CD1c-positive myeloid dendritic cell (primary cell): ENCODE data around the gene IFIT2.
A peak's percentile ranks its signal among the peaks of the same experiment; 100 is the strongest.

Source experiments
- DNase-seq: peaks from one replicate; pipeline ENCODE4 v3.0.0-alpha.2; 2016; ENCODE audit errors: extremely low spot score

IFIT2 gene

DNA sequence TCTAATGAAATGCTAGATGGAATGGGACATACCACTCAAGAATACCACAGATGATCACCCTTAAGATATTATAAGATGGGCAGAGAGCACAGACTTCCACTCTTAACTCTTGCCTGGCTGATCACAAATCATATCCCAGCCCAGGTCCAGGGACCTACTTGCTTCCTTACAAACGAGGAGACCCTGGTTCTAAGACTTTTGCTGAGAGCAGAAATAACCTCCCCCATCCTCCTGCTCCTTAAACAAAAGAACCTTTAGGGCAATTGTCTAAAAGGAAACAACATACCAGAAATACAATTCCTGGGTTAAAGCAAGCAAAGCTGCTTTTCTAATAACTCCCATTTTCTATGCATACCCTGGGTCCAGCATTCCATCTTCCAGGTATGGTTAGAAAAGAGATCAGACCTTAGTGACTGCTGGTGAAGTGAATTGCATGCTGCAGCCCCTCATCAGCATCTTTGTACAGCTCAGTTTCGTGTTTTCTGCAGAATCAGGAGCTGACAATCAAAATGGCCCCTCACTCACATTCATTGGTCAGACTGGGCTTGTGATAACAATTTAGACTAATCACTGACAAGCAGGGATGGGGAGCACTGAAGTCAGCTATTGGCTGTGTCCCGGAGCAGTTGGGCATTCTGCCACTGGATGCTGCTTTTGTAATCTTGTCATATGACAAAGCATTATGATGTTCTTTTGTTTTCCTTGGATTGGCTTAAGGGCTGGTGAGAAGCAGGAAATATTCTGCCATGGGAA is 40.5 kb downstream of the IFIT2 start:
- DNase-seq, result no peak

DNA sequence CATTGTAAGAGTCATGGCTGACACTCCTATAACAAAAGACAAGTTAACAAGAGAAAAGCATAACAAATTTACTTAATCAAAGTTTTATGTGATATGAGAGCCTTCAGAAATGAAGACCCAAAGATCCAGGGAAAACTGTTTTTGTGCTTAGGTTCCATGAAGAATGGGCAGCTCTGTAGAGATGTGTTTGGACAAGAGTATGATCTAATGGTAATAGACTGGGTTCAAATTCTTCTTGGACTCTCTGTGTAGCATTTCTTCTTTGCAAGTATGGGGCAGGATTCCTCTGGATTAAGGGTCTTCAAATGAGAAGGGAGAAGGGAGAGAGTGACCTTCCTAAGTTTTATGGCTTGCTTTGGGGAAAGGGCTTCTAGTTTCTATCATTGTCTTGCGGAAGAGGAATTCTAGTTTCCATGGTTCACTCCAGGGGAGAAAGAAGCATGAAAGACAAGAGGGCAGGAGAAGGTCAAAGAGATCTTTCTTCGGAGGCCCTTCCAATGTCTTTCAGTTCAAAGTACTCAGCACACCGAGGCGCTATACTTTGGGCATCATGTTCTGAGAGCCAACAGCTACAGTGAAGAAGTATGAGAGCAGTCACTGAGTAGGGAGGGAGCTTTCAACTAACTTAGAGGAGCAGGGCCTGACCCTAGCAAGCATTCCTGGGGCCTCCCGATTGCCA is 41.4 kb downstream of the IFIT2 start:
- DNase-seq, result no peak

DNA sequence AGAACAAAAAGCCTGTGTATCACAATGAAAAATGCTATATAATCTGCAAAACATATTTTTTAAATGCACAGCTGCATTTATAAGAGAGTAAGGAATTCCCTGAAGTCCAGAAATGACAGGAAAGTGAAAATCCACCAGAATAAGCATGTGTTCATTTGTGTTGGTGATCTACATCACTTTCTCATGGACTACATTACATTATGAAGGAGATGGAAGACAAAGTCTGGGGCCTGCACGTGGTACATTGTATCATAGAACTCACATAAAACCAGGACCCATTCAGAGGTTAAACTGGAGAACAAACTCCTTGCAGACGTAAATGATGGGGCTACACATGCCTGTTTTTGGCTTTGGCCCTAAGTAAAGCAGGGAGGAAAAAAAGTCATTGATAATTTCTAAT is 42.3 kb downstream of the IFIT2 start:
- DNase-seq, result no peak

DNA sequence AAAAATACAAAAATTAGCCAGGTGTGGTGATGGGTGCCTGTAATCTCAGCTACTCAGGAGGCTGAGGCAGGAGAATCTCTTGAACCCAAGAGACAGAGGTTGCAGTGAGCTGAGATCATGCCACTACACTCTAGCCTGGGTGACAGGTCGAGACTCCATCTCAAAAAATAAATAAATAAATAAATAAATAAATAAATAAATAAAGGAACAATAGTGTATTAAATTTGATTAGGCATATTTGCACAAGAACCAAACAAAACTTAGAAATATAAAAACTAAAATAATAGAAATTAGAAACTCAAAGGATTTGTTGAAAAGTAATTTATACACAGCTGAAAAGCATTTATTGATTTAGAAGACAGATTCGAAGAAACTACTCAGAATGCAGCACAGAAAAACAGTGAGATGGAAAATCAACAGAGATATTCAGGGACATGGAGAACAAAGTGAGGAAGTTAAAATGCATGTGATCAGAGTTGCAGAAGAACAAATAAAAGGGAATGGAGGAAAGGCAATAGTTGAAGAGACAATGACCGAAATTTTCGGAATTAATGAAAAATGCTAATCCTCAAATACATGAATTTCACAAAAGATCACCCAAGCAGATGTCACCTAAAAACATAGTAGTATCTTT is 43.6 kb downstream of the IFIT2 start:
- DNase-seq, result no peak

DNA sequence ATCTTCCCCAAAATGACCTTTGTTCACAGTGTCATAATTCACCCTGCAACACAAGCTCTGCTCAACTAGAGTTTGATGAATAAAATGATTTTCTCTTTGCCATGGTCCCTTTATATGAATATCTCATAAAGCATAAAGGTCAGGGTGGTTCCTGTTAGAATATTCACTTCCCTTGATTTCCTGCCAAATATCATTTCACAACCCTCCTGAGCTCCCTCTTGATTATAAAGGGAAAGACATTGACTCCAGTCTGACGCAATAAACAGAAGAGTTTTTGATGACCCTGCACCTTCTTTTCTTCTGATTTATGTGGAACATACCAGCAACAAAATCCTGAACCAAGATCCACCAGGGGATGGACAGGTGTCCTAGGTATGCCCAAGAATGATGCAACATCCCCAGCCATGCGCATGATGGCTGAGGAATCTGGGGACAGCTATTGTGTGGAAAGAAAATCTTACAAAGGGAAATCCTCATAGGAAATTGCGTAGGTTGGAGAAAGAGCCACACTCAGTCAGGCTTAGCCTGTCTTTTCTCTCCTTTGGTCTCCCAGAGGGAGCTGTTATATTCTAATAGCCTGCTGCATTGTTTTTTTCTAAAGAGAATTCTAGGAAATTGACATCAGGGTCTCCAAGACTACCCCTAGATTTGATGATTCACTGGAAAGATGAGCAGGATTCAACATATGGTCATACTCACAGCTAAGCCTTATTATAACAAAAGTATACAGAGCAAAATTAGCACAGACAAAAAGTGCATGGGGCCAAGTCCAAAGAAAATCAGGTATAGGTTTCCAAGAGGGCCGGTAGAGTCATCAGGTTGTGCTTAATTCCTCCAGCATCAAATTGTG is 44.8 kb downstream of the IFIT2 start:
- peak; percentile 81 for DNase-seq

DNA sequence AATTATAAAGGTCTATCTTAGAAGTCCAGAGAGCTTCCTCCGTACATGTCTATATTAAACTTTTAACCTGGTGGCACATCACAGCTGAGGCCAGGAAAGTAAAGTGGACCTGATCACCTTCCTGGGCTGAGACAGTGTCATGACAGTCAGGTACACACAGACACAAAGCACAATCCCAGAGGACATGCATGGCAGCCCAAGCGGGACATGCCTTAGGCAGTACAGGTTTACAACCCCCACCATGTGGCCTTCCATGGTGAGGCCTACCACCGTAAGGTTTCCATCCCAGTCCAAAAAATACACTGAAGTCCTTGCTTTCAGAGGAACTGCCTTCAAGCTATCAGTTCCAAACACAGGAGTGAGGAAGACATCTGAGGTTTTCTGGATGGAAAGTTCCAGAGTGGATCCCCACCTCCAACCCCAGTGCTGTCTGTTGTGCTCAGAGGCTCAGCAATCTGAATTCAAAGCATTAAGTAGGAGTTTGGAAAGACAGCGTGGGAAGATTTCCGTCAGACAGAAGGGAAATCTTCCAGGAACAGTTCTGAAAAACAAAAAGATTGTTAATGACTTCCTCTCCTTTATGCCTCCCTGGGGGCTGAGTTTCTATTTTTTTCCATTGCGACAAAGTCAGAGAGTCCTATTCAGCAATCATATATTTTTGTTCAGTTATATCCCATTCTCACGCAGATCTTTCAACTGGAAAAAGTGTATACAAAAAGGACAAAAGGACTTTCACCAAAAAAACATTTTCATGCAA is 46.0 kb downstream of the IFIT2 start:
- peak; percentile 31 for DNase-seq

DNA sequence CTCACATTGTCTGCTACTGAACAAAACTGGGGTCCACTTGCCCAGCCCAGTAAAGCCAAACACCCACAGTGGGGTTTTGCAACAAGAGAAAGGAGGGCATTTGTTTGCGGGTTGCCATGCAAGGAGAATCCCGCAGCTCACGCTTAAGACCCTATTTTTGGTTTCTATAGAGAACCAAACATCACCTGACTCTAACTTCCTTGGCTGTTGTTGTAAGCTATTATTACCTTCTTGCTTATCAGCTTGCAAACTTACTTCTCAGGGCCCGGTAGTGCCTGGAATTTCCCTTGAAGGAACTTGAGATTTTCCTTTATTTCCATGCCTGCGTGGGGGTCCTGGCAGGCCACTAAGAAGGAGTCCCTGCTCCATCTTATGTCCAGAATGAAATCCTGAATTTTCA is 46.6 kb downstream of the IFIT2 start:
- DNase-seq, result peak; percentile 20

DNA sequence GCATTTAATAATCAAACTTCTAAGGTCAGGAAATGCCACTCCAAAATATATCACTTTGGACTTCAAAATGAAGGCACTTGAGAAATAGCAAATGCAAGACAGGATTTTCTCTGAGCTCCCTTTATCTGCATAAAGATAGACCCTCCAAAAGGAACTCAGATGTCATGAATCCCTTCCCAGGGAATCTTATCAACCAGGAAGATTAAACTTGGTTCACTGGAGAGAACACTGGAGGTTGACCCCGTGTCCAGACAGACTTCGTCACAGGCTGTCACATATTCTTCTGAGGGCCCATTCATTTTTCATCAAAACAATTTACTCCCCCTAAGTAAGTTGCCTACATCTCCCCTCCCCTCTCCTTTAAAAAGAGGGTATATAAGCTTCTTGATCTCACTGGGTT is 47.1 kb downstream of the IFIT2 start:
- no peak for DNase-seq

DNA sequence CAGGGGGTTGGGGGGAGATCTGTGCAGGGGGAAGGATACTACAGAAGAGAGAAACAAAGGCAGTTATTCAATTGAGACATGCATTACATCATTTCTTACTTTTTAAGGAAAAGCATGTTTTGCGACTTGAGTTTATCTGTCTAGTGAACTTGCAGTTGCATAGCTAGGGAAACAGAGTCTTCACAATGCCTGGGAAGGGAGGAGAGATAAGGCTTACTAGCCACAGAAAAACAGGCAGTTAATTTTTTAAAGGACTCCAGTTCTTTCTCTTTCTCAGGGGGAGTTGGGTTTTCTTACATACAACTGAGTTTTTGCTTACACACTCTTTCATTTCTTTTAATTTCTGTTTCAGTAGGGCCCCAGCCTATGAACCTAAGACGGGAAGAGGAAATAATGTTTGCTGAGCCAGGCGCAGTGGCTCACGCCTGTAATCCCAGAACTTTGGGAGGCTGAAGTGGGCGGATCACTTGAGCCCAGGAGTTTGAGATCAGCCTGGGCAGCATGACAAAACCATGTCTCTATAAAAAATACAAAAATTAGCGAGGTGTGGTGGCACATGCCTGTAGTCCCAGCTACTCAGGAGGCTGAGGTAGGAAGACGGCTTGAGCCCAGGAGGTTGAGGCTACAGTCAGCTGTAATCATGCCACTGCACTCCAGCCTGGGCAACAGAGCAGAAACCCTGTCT is 48.9 kb downstream of the IFIT2 start:
- peak; percentile 22 for DNase-seq

DNA sequence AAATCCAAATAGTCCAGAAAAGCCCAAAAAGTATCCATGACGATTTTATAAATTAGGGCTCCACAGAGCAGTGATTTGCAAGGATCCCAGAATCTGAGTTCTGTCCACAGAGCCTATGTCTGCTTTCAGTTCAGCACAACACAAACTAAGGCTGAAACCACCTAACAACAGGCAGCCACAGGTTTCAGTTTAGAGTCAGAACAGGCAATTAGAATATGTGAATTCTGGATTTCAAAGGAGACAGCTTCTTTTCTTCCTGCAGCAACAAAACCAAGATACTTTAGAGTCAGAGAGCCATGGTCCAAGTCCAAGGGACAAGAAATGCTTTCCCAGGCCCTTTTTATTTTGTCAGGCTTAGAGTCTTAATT is 49.5 kb downstream of the IFIT2 start:
- no peak for DNase-seq

DNA sequence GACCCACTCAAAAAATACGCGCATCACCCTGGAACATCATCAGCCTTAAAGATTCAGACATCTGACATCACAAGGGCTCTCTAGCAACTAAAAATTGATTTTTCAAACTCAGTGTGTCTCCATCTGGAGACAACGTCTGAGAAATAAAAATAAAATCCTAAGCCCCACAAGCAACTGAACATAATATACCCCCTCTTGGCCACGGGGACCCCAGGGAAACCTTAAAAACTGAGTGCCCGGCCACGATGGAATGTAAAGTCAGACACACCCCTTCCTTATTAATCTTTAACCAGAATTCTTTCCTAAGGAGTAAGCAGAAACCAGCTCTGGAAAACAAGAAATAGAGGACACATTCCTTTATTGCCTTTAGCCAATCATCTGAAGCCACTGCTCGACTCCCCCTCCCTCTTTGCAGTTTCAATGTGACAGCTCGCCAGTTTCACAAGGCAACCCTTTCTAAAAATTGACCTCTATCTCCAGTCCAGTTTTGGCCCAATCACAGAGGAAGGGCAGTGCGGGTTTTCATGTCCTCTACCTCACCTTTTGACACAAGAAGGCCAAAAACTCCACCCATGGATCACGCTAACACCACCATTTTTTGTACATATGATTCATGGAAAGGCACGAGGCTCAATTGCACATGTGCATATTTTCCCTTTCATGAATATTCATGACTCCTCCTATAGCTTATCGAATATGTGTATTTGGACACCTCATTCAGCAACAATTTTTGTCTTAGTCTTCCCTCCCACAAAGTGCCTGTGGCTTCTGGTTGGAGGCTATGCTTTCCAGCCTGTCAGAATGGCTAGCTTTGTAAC is 50.1 kb downstream of the IFIT2 start:
- no peak for DNase-seq

DNA sequence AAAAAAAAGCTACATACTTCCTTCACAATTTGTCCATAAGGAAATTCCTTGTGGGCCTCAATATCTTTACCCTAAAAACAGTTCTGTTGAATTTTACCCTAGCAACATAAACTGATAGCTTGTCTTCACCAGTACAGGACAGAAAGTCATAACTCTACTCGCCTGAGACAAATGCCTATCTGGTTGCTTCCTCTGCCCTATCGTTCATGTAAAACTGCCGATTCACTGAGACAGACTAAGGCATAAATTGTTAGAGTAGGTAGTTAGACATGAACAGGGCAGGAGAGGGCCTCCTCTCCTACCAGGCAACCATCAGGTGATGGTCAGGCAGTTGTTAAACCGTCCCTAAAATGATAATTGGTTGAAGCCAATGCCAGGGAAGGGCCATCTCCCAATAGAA is 51.0 kb downstream of the IFIT2 start:
- no peak for DNase-seq

DNA sequence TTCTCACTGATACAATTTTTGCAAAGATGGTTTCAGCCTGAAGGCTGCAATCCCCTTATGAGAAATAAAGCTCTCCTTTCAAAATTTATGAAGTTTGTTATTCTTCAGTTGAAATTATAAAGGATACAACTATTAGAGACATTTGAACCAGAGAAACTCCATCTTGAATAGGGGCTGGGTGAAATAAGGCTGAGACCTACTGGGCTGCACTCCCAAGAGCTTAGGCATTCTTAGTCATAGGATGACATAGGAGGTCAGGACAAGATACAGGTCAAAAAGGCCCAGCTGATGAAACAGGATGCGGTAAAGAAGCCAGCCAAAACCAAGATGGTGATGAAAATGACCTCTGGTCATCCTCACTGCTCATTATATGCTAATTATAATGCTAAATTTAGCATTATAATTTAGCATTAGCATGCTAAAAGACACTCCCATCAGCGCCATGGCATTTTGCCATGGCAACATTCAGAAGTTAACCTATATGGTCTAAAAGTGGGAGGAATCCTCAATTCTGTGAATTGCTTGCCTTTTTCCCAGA is 53.6 kb downstream of the IFIT2 start:
- no peak for DNase-seq

DNA sequence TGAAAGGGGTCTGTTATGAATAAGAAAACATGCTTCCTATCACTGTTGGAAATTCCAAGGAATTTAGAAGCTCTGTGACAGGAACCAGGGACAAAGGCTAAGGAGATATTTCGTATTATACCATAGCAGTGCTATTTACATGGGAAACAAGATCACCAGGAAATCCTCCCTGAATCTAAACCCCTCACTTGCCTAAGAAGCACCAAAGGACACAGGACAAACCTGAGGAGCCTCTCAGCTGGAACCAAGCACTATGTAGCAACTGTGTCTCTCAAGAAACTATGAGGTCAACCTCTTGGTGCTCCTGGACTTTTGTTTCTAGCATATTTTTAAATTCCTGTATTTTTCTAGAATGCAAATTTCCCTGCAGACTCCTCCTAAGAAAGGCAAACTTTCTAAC is 55.2 kb downstream of the IFIT2 start:
- DNase-seq, result no peak

DNA sequence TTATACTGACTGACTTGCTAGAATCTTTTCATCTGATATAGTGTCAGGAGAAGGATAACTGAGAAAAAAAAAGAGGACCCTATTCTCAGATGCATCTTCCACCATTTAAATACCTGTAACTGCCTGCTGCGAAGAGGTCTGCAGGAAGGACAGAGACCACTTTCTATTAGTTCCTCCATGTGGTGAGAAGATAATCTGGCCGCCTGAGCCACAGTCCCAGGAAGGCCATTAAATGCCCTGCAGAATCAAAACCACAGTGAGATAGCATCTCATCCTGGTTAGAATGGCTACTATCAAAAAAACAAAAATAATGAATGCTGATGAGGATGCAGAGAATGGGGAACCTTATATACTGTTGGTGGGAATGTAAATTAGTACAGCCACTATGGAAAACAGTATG is 56.1 kb downstream of the IFIT2 start:
- no peak for DNase-seq
